Calu3 (cell line): ENCODE results near the gene OR2H1. TPM values are rescaled to one million over a fixed set of nuclear protein-coding genes. Genes with fewer than 3 reads are reported as not detected.

Source experiments
- BruUV-seq: library from RNA; stranded (reverse); fragments of 400-500 nt; replicated peaks from 2 replicates; lab custom pipeline; 2021; lab: Mats Ljungman, UMichigan
- CTCF ChIA-PET: fragments of 300-600 bp; sonication (Branson Sonifier 250); formaldehyde crosslinking; loops from one replicate; lab custom pipeline; 2022; ENCODE audit warnings: antibody characterized with exemption; lab: Charles Lee
- DNase-seq: peaks from one replicate; pipeline ENCODE4 v3.0.0; 2022
- H3K27ac Mint-ChIP-seq: one replicate; pipeline ENCODE4 v1.8.0; 2022; ENCODE audit warnings: mixed read lengths; ENCODE audit not compliant: unreplicated experiment
- H3K27me3 Mint-ChIP-seq: one replicate; pipeline ENCODE4 v1.8.0; 2022; ENCODE audit warnings: mixed read lengths; ENCODE audit not compliant: unreplicated experiment
- H3K36me3 Mint-ChIP-seq: one replicate; pipeline ENCODE4 v1.8.0; 2022; ENCODE audit warnings: mild to moderate bottlenecking, moderate library complexity, mixed read lengths; ENCODE audit not compliant: insufficient read depth, unreplicated experiment
- H3K4me1 Mint-ChIP-seq: one replicate; pipeline ENCODE4 v1.8.0; 2022; ENCODE audit warnings: mild to moderate bottlenecking, low read depth, mixed read lengths; ENCODE audit not compliant: unreplicated experiment
- H3K4me3 Mint-ChIP-seq: one replicate; pipeline ENCODE4 v1.8.0; 2022; ENCODE audit warnings: mild to moderate bottlenecking, low read depth, moderate library complexity, mixed read lengths; ENCODE audit not compliant: unreplicated experiment
- H3K9me3 Mint-ChIP-seq: one replicate; pipeline ENCODE4 v1.8.0; 2022; ENCODE audit warnings: low read depth, mixed read lengths; ENCODE audit not compliant: unreplicated experiment
- intact Hi-C: fragments of 100-400 bp; cut with micrococcal nuclease; formaldehyde crosslinking; loops from one replicate; pipeline ENCODE4 v1.10.0; 2022; ENCODE audit not compliant: unreplicated experiment
- total RNA-seq: library from RNA; stranded (reverse); gene quantifications from 2 replicates; pipeline ENCODE4 v1.2.3, GENCODE V29; 2022
- TF ChIP-seq, protein P1 (sequence below): fragments of 200-600 bp; IDR thresholded peaks from one replicate; pipeline ENCODE4 v1.8.0; 2022; ENCODE audit warnings: antibody characterized with exemption; ENCODE audit not compliant: unreplicated experiment

OR2H1 gene
- total RNA-seq, 1 experiment from 2014 or later: not detected

DNA sequence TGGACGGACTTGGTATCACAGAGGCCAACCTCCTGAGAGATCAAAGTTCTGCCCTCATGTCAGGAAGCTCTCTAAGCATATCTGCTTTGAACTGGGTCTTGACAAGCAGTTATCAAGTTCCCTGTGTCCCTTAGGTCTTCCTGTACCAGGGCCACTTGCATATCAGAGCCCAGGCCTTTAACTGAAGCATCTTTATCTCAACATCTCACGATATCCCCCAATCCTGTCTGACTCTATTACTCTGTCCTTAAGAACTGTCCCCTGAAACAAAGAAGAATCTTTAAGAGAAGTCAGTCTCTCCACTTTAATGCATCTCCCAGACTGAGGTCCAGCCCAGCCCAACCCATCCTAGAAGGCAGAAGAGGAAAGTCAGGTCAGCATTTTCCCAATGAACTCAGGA is 22.6 kb downstream of the OR2H1 start:
- H3K27me3 Mint-ChIP-seq: no peaks in the 10 kb centered on the region
- CTCF ChIA-PET: no interaction called here
- H3K9me3 Mint-ChIP-seq: peaks cover 2% of the 10 kb centered on the region
- H3K4me1 Mint-ChIP-seq: no peaks in the 10 kb centered on the region
- H3K4me3 Mint-ChIP-seq: no peak overlapping the region
- H3K36me3 Mint-ChIP-seq: no peaks in the 10 kb centered on the region
- TF ChIP-seq, protein P1, sequence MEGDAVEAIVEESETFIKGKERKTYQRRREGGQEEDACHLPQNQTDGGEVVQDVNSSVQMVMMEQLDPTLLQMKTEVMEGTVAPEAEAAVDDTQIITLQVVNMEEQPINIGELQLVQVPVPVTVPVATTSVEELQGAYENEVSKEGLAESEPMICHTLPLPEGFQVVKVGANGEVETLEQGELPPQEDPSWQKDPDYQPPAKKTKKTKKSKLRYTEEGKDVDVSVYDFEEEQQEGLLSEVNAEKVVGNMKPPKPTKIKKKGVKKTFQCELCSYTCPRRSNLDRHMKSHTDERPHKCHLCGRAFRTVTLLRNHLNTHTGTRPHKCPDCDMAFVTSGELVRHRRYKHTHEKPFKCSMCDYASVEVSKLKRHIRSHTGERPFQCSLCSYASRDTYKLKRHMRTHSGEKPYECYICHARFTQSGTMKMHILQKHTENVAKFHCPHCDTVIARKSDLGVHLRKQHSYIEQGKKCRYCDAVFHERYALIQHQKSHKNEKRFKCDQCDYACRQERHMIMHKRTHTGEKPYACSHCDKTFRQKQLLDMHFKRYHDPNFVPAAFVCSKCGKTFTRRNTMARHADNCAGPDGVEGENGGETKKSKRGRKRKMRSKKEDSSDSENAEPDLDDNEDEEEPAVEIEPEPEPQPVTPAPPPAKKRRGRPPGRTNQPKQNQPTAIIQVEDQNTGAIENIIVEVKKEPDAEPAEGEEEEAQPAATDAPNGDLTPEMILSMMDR: no peak
- no TSS peak for BruUV-seq
- intact Hi-C loops: no loop called here
- DNase-seq: no peak
- no peak overlapping the region for H3K27ac Mint-ChIP-seq

DNA sequence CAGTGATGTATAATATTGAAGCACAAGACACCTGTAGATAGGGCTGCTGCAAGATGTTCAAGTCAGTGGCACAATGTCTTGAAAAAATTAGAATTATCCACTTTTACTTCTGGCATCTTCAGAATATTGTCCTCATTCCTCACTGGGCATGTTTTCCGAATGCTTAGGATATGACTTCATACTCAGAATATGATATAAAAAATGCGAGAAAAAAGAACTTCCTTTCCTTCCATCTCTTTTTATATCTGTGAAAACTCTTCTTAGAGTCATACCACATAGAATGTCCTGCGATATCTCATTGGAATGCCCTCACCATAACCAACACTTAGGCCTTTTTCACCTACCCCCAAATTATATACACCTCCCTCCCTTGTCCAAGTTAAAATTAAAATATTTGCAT is 26.2 kb downstream of the OR2H1 start:
- TF ChIP-seq, protein P1: no peak
- intact Hi-C loops: no loop called here
- no peak for DNase-seq
- H3K4me3 Mint-ChIP-seq: no peak overlapping the region
- no peaks in the 10 kb centered on the region for H3K4me1 Mint-ChIP-seq
- CTCF ChIA-PET: interaction anchor here (0.6 kb wide), 1 partner anchor 49 kb away, joined by 3 read pairs; no protein-coding TSS in a partner anchor
- H3K36me3 Mint-ChIP-seq: no peaks in the 10 kb centered on the region
- BruUV-seq: no TSS peak
- no peaks in the 10 kb centered on the region for H3K27me3 Mint-ChIP-seq
- H3K9me3 Mint-ChIP-seq: peaks cover 2% of the 10 kb centered on the region
- H3K27ac Mint-ChIP-seq: no peak overlapping the region

DNA sequence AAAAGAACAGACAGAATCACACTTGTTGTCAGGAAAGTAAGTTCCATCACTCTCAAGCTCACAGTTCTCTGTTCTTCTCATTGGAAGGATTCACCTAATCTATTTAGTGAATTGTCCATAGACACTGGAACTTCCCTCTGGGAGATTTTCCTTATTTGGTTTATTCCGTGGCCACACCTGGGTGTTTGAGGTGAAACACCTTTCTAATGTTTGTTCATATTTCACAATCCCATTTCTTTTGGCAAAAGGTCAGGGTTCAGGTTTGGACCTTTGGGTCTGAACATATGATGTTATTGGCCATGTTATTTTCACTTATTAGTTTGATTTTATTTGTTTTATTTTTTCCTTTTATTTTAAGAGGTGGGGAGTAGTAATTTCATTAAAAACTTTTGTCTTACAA is 26.8 kb downstream of the OR2H1 start:
- Mint-ChIP-seq H3K4me1 (no peaks in the 10 kb centered on the region), H3K27me3 (no peaks in the 10 kb centered on the region), H3K27ac (no peak overlapping the region), H3K36me3 (no peaks in the 10 kb centered on the region), H3K9me3 (peaks cover 2% of the 10 kb centered on the region), H3K4me3 (no peak overlapping the region)
- TF ChIP-seq, protein P1: no peak
- DNase-seq: no peak
- BruUV-seq: no TSS peak
- CTCF ChIA-PET: no interaction called here
- intact Hi-C loops: no loop called here

DNA sequence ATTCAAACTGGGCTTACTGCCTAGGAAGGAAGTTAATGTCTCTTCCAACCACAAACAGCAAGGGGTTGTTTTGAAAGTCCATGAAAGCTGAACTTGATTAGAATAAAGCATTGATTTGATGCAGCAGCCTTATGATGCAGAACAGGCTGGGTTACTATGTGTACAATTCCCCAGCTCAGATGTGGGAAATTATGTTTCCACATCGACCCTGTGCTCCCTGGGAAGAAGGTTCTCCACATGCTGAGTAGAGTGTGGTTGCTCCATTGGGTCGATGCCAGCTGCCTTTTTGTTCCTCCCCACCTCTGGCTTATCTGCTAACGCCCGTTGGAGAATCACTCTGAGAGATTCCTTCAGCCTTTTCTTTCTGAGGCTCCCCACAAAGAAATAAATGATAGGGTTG is 29.6 kb downstream of the OR2H1 start:
- Mint-ChIP-seq H3K36me3 (no peaks in the 10 kb centered on the region), H3K4me1 (no peaks in the 10 kb centered on the region), H3K4me3 (no peak overlapping the region), H3K9me3 (no peaks in the 10 kb centered on the region), H3K27ac (no peak overlapping the region), H3K27me3 (no peaks in the 10 kb centered on the region)
- DNase-seq: no peak
- no TSS peak for BruUV-seq
- TF ChIP-seq, protein P1: no peak
- intact Hi-C loops: no loop called here
- CTCF ChIA-PET: interaction anchor here (0.8 kb wide), 1 partner anchor 190 kb away, joined by 5 read pairs; no protein-coding TSS in a partner anchor
